HUES6 (cell line): ENCODE data around the gene PCDH19.

Experiments used
- H3K27ac ChIP-seq: 2 replicates; pipeline ENCODE4 v1.7.0; 2013; ENCODE audit warnings: low read depth, mild to moderate bottlenecking, low read length, inconsistent platforms
- H3K27me3 ChIP-seq: 2 replicates; pipeline ENCODE4 v1.6.1; 2013; ENCODE audit warnings: low read length; ENCODE audit not compliant: control insufficient read depth, insufficient read depth
- H3K36me3 ChIP-seq: 2 replicates; pipeline ENCODE4 v1.6.1; 2013; ENCODE audit warnings: low read length; ENCODE audit not compliant: control insufficient read depth, insufficient read depth
- H3K4me1 ChIP-seq: 2 replicates; pipeline ENCODE4 v1.6.1; 2013; ENCODE audit warnings: low read length; ENCODE audit not compliant: control insufficient read depth, insufficient read depth
- H3K4me3 ChIP-seq: 2 replicates; pipeline ENCODE4 v1.5.1; 2013; ENCODE audit warnings: low read depth, low read length
- H3K9ac ChIP-seq: one replicate; pipeline ENCODE4 v1.6.1; 2013; ENCODE audit warnings: mild to moderate bottlenecking, low read length
- H3K9me3 ChIP-seq: 2 replicates; pipeline ENCODE4 v1.6.1; 2013; ENCODE audit warnings: low read depth, low read length; ENCODE audit not compliant: control insufficient read depth, insufficient read depth

Gene PCDH19

DNA sequence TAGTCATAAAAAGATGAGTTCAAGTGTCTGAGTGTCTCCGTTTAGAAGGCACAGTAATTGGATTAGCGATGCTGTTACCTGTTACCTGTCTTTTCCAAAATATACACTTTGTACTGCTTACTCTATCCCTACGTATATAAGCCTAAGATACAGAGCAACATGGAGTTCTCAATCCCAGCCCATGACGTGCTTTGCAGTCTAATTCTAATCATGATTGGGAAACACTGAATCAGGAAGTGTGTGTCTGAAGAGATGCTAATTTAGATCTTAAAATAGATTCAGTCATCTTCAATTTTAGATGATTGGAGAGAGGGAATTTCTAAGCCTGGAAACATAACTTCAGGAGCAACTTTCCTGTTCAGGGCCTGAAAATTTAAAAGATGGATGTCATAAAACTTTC lies 115.1 kb downstream of the PCDH19 start:
- Histone ChIP-seq H3K27ac (no peak overlapping the region), H3K9me3 (no peaks in the 10 kb centered on the region), H3K9ac (no peak overlapping the region), H3K36me3 (no peaks in the 10 kb centered on the region), H3K4me1 (peaks cover 5% of the 10 kb centered on the region), H3K4me3 (no peak overlapping the region), H3K27me3 (peaks cover 3% of the 10 kb centered on the region; the same call in 1 of the 2 replicates)

- no peak overlapping the region for H3K27ac ChIP-seq
Measured at GRCh38 chrX:100289066-100289558, 121.0 kb downstream of the PCDH19 start.

GRCh38 chrX:100277231-100277630 lies 132.8 kb downstream of the PCDH19 start:
- no peaks in the 10 kb centered on the region for H3K9me3 ChIP-seq
- H3K4me3 ChIP-seq = no peak overlapping the region
- no peaks in the 10 kb centered on the region for H3K4me1 ChIP-seq
- H3K9ac ChIP-seq = no peak overlapping the region
- peaks cover 3% of the 10 kb centered on the region; the same call in 1 of the 2 replicates for H3K27me3 ChIP-seq
- no peak overlapping the region for H3K27ac ChIP-seq
- H3K36me3 ChIP-seq = no peaks in the 10 kb centered on the region

More at GRCh38 chrX:100289066-100289558, 121.0 kb downstream of the PCDH19 start:
- H3K36me3 ChIP-seq = no peaks in the 10 kb centered on the region
- no peaks in the 10 kb centered on the region for H3K9me3 ChIP-seq
- no peaks in the 10 kb centered on the region for H3K4me1 ChIP-seq
- peaks cover 2% of the 10 kb centered on the region; the same call in 1 of the 2 replicates for H3K27me3 ChIP-seq
- no peak overlapping the region for H3K9ac ChIP-seq
- no peak overlapping the region for H3K4me3 ChIP-seq

DNA sequence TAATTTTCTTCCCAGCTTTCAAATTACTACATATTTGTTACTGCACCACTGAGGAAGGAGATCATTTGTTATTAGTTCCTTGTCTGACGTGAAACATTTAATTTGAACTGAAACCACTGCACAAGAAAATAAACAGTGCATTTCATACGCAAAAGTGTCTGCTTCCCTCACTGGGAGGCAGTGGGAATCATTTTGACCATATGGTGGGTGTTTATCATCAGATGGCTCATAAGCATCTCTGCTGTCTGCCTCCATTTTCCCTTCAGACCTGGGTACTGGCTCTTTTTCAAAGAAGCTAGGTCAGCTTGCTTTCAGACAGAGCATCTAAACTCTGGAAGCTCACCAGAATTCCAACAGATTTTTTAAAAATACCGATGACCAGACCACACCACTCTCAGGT lies 135.2 kb downstream of the PCDH19 start:
- Histone ChIP-seq H3K27me3 (peaks cover 3% of the 10 kb centered on the region; the same call in 1 of the 2 replicates), H3K9me3 (no peaks in the 10 kb centered on the region), H3K4me3 (no peak overlapping the region), H3K9ac (no peak overlapping the region), H3K27ac (no peak overlapping the region), H3K4me1 (no peaks in the 10 kb centered on the region), H3K36me3 (no peaks in the 10 kb centered on the region)

- H3K4me3 ChIP-seq = no peak overlapping the region
- no peaks in the 10 kb centered on the region for H3K9me3 ChIP-seq
- H3K4me1 ChIP-seq = no peaks in the 10 kb centered on the region
- no peak overlapping the region for H3K27ac ChIP-seq
- H3K27me3 ChIP-seq = no peaks in the 10 kb centered on the region; the same call in 1 of the 2 replicates
- no peaks in the 10 kb centered on the region for H3K36me3 ChIP-seq
- H3K9ac ChIP-seq = no peak overlapping the region
Measured at GRCh38 chrX:100265179-100265578, 144.9 kb downstream of the PCDH19 start.

DNA sequence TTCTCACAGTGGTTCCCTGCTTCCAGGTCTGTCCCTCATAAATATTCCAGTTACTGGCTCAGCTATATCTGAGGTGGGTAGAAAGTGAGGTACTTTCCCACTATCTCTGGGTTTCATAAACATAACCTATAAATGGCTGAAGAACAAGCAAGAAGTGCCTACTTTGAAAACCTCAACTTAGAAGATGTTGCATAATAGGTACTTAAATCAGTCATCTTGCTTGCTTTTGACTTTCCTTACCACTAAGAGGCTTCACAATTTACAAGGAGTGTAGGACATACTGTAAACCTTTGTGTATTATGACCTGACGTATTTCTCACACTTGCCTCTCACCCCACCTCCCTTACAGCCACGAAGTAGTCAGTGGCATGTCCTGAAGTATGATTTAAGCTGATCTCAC lies 145.9 kb downstream of the PCDH19 start:
- Histone ChIP-seq H3K4me3 (no peak overlapping the region), H3K4me1 (no peaks in the 10 kb centered on the region), H3K27ac (no peak overlapping the region), H3K36me3 (no peaks in the 10 kb centered on the region), H3K27me3 (no peaks in the 10 kb centered on the region; the same call in 1 of the 2 replicates), H3K9ac (no peak overlapping the region), H3K9me3 (no peaks in the 10 kb centered on the region)

DNA sequence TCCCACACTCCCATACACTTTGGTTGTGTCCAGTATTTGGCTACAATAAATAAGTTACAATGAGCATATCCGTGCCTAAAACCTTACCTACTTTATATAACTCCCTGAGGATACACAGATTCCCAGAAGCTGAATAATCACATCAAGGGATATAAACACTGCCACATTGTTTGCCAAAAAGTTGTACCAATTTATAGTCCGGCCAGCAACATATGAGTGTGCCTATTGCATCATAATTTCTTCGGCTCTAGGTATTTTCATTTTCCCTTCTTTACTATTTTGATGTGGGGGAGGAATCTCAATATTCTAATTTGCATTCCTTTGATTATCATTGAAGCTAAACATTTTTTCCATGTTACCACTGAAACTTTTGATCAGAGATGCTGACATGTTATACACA lies 146.4 kb downstream of the PCDH19 start:
- no peaks in the 10 kb centered on the region for H3K4me1 ChIP-seq
- H3K27ac ChIP-seq = no peak overlapping the region
- no peaks in the 10 kb centered on the region for H3K36me3 ChIP-seq
- H3K9ac ChIP-seq = no peak overlapping the region
- no peak overlapping the region for H3K4me3 ChIP-seq
- no peaks in the 10 kb centered on the region for H3K9me3 ChIP-seq
- H3K27me3 ChIP-seq = no peaks in the 10 kb centered on the region; the same call in 1 of the 2 replicates

DNA sequence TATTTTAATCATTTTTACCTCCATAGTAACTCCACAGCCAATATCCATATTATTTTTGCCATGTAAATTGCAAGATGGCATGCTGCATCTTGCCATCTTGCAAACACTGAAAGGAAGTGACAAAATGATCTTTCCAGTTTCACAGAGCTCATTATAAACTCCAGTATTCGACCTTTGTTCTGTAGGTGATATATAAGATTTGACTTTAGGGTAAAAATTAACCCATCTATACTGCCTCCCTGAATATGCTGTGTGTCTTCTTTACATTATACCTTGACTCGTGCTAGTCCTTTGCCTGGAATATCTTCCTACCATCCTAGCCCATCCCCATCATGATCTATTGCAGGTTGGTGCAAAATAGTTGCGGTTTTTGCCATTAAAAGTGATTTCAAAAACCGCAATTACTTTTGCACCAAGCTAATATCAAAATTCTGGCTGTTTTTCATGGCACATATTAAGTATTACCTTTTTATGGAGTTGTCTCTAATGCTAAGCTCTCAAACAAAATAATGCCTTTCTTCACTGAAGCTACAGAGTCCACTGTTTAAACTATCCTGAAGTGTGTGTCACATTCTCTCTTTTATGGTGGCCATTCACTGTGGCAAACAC lies 161.1 kb downstream of the PCDH19 start:
- Histone ChIP-seq H3K27me3 (no peaks in the 10 kb centered on the region; the same call in 1 of the 2 replicates), H3K27ac (no peak overlapping the region), H3K9ac (no peak overlapping the region), H3K4me1 (no peaks in the 10 kb centered on the region), H3K36me3 (no peaks in the 10 kb centered on the region), H3K9me3 (no peaks in the 10 kb centered on the region), H3K4me3 (no peak overlapping the region)

- no peaks in the 10 kb centered on the region for H3K36me3 ChIP-seq
- no peak overlapping the region for H3K4me3 ChIP-seq
- no peak overlapping the region for H3K27ac ChIP-seq
- H3K9me3 ChIP-seq = no peaks in the 10 kb centered on the region
- no peak overlapping the region for H3K9ac ChIP-seq
- H3K27me3 ChIP-seq = no peaks in the 10 kb centered on the region; the same call in 1 of the 2 replicates
- H3K4me1 ChIP-seq = no peaks in the 10 kb centered on the region
Measured at GRCh38 chrX:100247826-100248225, 162.2 kb downstream of the PCDH19 start.

DNA sequence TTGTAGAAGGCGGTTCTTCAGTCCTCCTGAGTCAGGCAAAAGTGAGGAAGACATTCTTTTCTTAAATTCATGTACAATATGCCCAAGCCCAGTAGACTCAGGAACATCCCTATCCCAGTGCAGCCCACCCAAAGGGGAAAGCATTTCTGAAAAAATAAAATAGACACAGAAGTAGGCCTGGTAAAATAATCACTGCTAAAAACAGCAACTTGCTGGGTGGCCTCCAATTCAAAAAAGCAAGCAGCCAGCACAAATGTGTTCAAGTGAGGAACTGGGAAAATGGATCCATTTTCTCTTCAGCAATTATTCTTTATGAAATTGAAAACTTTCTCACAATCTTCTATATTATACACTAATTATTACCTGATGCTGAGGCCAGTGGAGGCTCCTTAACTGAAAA lies 165.4 kb downstream of the PCDH19 start:
- no peaks in the 10 kb centered on the region; the same call in 1 of the 2 replicates for H3K27me3 ChIP-seq
- H3K4me1 ChIP-seq = no peaks in the 10 kb centered on the region
- H3K27ac ChIP-seq = no peak overlapping the region
- no peaks in the 10 kb centered on the region for H3K36me3 ChIP-seq
- no peak overlapping the region for H3K4me3 ChIP-seq
- no peaks in the 10 kb centered on the region for H3K9me3 ChIP-seq
- no peak overlapping the region for H3K9ac ChIP-seq
